PC-9 (cell line): Measurements from ENCODE around the gene EIF4ENIF1. TPM values are rescaled to one million over a fixed set of nuclear protein-coding genes. Genes with fewer than 3 reads are reported as not detected.

Experiments used
- BruUV-seq: library from RNA; stranded (reverse); fragments of 400-500 nt; replicated peaks from 2 replicates; lab custom pipeline; 2021; lab: Mats Ljungman, UMichigan
- CTCF ChIA-PET: fragments of 300-600 bp; sonication (Branson Sonifier 250); formaldehyde crosslinking; loops from one replicate; lab custom pipeline; 2022; ENCODE audit warnings: antibody characterized with exemption; lab: Charles Lee
- POLR2A ChIA-PET: fragments of 300-600 bp; sonication (Branson Sonifier 250); formaldehyde crosslinking; loops from one replicate; lab custom pipeline; 2022; ENCODE audit warnings: antibody characterized with exemption; ENCODE audit not compliant: unreplicated experiment; lab: Charles Lee
- DNase-seq, 2 experiments: peaks; one replicate each; pipeline versions ENCODE4 v3.0.0 to v3.0.0-alpha.2; 2015 to 2022; ENCODE audit warnings: mixed read lengths in 1 of 2
- H2AFZ ChIP-seq: fragments of 200-600 bp; sonication (generic); 2 replicates; pipeline ENCODE4 v1.8.1; 2017; ENCODE audit warnings: antibody characterized with exemption
- H3F3A ChIP-seq: fragments of 200-600 bp; sonication (generic); 2 replicates; pipeline ENCODE4 v1.8.1; 2017; ENCODE audit warnings: antibody characterized with exemption, mild to moderate bottlenecking, low read depth; ENCODE audit not compliant: insufficient read depth
- H3K27ac ChIP-seq: fragments of 200-600 bp; sonication (generic); 2 replicates; pipeline ENCODE4 v1.6.1; 2016; ENCODE audit warnings: mixed run types
- H3K27me3 ChIP-seq: fragments of 200-600 bp; sonication (generic); 2 replicates; pipeline ENCODE4 v1.6.1; 2016; ENCODE audit warnings: low read depth, mixed run types; ENCODE audit not compliant: insufficient read depth
- H3K36me3 ChIP-seq: fragments of 200-600 bp; sonication (generic); 2 replicates; pipeline ENCODE4 v1.6.1; 2016; ENCODE audit warnings: low read depth, mixed run types
- H3K4me1 ChIP-seq: fragments of 200-600 bp; sonication (generic); replicated peaks from 2 replicates; pipeline ENCODE4 v1.6.1; 2016; ENCODE audit warnings: mixed run types; ENCODE audit not compliant: insufficient read depth
- H3K4me2 ChIP-seq: fragments of 200-600 bp; sonication (generic); 2 replicates; pipeline ENCODE4 v1.6.1; 2017; ENCODE audit warnings: mixed run types
- H3K4me3 ChIP-seq: fragments of 200-600 bp; sonication (generic); 2 replicates; pipeline ENCODE4 v1.6.1; 2016; ENCODE audit warnings: mixed run types
- H3K79me2 ChIP-seq: fragments of 200-600 bp; sonication (generic); 2 replicates; pipeline ENCODE4 v1.6.1; 2017; ENCODE audit warnings: low read depth, mixed run types
- H3K9me2 ChIP-seq: fragments of 200-600 bp; sonication (generic); 2 replicates; pipeline ENCODE4 v1.8.1; 2017; ENCODE audit warnings: mild to moderate bottlenecking; ENCODE audit not compliant: insufficient read depth
- H3K9me3 ChIP-seq: fragments of 200-600 bp; sonication (generic); 2 replicates; pipeline ENCODE4 v1.8.1; 2016; ENCODE audit warnings: low read depth; ENCODE audit not compliant: insufficient read depth
- H4K20me1 ChIP-seq: fragments of 200-600 bp; sonication (generic); 2 replicates; pipeline ENCODE4 v1.8.1; 2017; ENCODE audit not compliant: insufficient read depth
- CTCF ChIP-seq: fragments of 200-600 bp; sonication (generic); conservative IDR thresholded peaks from 2 replicates; pipeline ENCODE4 v1.6.1; 2017; ENCODE audit warnings: mixed run types, antibody characterized with exemption, mild to moderate bottlenecking, moderate library complexity
- EZH2 ChIP-seq: fragments of 200-600 bp; sonication (generic); IDR thresholded peaks from 2 replicates; pipeline ENCODE4 v1.8.0; 2017; ENCODE audit warnings: antibody characterized with exemption, low read depth
- intact Hi-C: fragments of 100-400 bp; cut with micrococcal nuclease; formaldehyde crosslinking; loops from one replicate; pipeline ENCODE4 v1.10.0; 2022; ENCODE audit not compliant: unreplicated experiment
- total RNA-seq: library from RNA; stranded (reverse); gene quantifications from 2 replicates; pipeline ENCODE4 v1.2.3, GENCODE V29; 2021

EIF4ENIF1 gene
- total RNA-seq, 1 experiment from 2014 or later: 21.8 TPM

- POLR2A ChIA-PET: no interaction called here
- Histone ChIP-seq H3K4me1 (no peaks in the 10 kb centered on the region), H3K27ac (no peak overlapping the region), H3F3A (peaks cover 14% of the 10 kb centered on the region; the same call in 1 of the 2 replicates), H4K20me1 (no peaks in the 10 kb centered on the region; the same call in 1 of the 2 replicates), H3K36me3 (peaks cover 15% of the 10 kb centered on the region), H3K27me3 (no peaks in the 10 kb centered on the region), H3K79me2 (peaks cover 5% of the 10 kb centered on the region; the same call in 1 of the 2 replicates), H3K9me3 (no peaks in the 10 kb centered on the region), H3K4me3 (no peak overlapping the region), H3K4me2 (no peak overlapping the region), H3K9me2 (0 out of 2 replicates have a peak, but pooled peaks cover 5% of the 10 kb centered on the region), H2AFZ (no peak overlapping the region)
- no TSS peak for BruUV-seq
- DNase-seq: no peak
- TF ChIP-seq CTCF (no peak), EZH2 (no peak)
- intact Hi-C loops: no loop called here
- CTCF ChIA-PET: no interaction called here
Measured at GRCh38 chr22:31465307-31465706, 24.3 kb downstream of the EIF4ENIF1 start.

GRCh38 chr22:31461699-31462098 lies 27.9 kb downstream of the EIF4ENIF1 start:
- Histone ChIP-seq H2AFZ (no peak overlapping the region), H3K9me3 (no peaks in the 10 kb centered on the region), H3K36me3 (peaks cover 11% of the 10 kb centered on the region), H3K79me2 (peaks cover 5% of the 10 kb centered on the region; the same call in 1 of the 2 replicates), H3K27ac (no peak overlapping the region), H4K20me1 (no peaks in the 10 kb centered on the region; the same call in 1 of the 2 replicates), H3K4me3 (no peak overlapping the region), H3K4me1 (no peaks in the 10 kb centered on the region), H3K9me2 (0 out of 2 replicates have a peak, but pooled peaks cover 5% of the 10 kb centered on the region), H3K27me3 (no peaks in the 10 kb centered on the region), H3K4me2 (no peak overlapping the region), H3F3A (peaks cover 12% of the 10 kb centered on the region; the same call in 1 of the 2 replicates)
- ChIA-PET POLR2A (no interaction called here), CTCF (interaction anchor here (0.7 kb wide), 1 partner anchor 19 kb away, joined by 3 read pairs; no protein-coding TSS in a partner anchor)
- BruUV-seq: no TSS peak
- no peak for DNase-seq
- no peak for TF ChIP-seq CTCF
- intact Hi-C loops: no loop called here

GRCh38 chr22:31451709-31452571 lies 37.7 kb downstream of the EIF4ENIF1 start:
- peaks cover 18% of the 10 kb centered on the region for H3K36me3 ChIP-seq
- TF ChIP-seq EZH2 (no peak), CTCF (peak; percentile 65; the same call in 1 of the 2 replicates)
- H3K27ac ChIP-seq: no peak overlapping the region
- BruUV-seq: no TSS peak
- H2AFZ ChIP-seq: no peak overlapping the region
- H3K4me2 ChIP-seq: no peak overlapping the region
- H4K20me1 ChIP-seq: no peaks in the 10 kb centered on the region; the same call in 1 of the 2 replicates
- ChIA-PET POLR2A (interaction anchor here (0.7 kb wide), 1 partner anchor 13 kb away, joined by 9 read pairs; no protein-coding TSS in a partner anchor), CTCF (interaction anchor here (0.5 to 1.0 kb wide), 6 partner anchors 9 to 519 kb away, joined by 3 to 14 read pairs (median 6); no protein-coding TSS in a partner anchor)
- intact Hi-C loops: loop anchor here (5.0 kb wide), 1 partner anchor 520 kb away; no protein-coding TSS in a partner anchor
- H3K27me3 ChIP-seq: no peaks in the 10 kb centered on the region
- no peak overlapping the region for H3K4me3 ChIP-seq
- no peaks in the 10 kb centered on the region for H3K79me2 ChIP-seq
- H3F3A ChIP-seq: peaks cover 15% of the 10 kb centered on the region; the same call in 1 of the 2 replicates
- DNase-seq: peak in 1 of 2 experiments; percentile 45
- no peaks in the 10 kb centered on the region for H3K4me1 ChIP-seq
- H3K9me3 ChIP-seq: no peaks in the 10 kb centered on the region
- H3K9me2 ChIP-seq: no peaks in the 10 kb centered on the region
